Astrocyte of the spinal cord (primary cell): ENCODE data around the gene HSF4.

Experiments
- DNase-seq: peaks from one replicate; pipeline ENCODE4 v3.0.0; 2011; ENCODE audit warnings: low read depth, low spot score
- H3K4me3 ChIP-seq: 2 replicates; pipeline ENCODE4 v1.5.1; 2011; ENCODE audit warnings: low read depth, mild to moderate bottlenecking, low read length, moderate library complexity
- CTCF ChIP-seq: IDR thresholded peaks from 2 replicates; pipeline ENCODE4 v1.5.1; 2012; ENCODE audit warnings: low read depth, mild to moderate bottlenecking, low read length, inconsistent platforms
- in situ Hi-C: cut with HindIII; loops from 2 replicates; pipeline ENCODE4 v1.10.0; 2017; ENCODE audit warnings: low sequenced_read_pairs

The HSF4 gene

GRCh38 chr16:67199808-67200198 is 35.3 kb downstream of the HSF4 start:
- in situ Hi-C loops = no loop called here
- H3K4me3 ChIP-seq = no peak overlapping the region
- TF ChIP-seq CTCF = no peak
- DNase-seq = no peak

GRCh38 chr16:67200491-67200890 is 35.9 kb downstream of the HSF4 start:
- no peak overlapping the region for H3K4me3 ChIP-seq
- no peak for DNase-seq
- in situ Hi-C loops = no loop called here
- TF ChIP-seq CTCF = no peak

GRCh38 chr16:67201411-67202345 is 37.1 kb downstream of the HSF4 start:
- H3K4me3 ChIP-seq = no peak overlapping the region
- in situ Hi-C loops = no loop called here
- no peak for TF ChIP-seq CTCF
- no peak for DNase-seq

- TF ChIP-seq CTCF = no peak
- DNase-seq = no peak
- H3K4me3 ChIP-seq = no peak overlapping the region
- in situ Hi-C loops = no loop called here
These were observed 37.9 kb downstream of the HSF4 start for GRCh38 chr16:67202426-67202825.

- no peak for TF ChIP-seq CTCF
- DNase-seq = no peak
- in situ Hi-C loops = no loop called here
- H3K4me3 ChIP-seq = no peak overlapping the region
These were observed 38.5 kb downstream of the HSF4 start for GRCh38 chr16:67202956-67203493.

GRCh38 chr16:67204076-67204475 is 39.5 kb downstream of the HSF4 start:
- TF ChIP-seq CTCF = no peak
- in situ Hi-C loops = no loop called here
- DNase-seq = no peak
- H3K4me3 ChIP-seq = no peak overlapping the region
